HG03097 (cell line): ENCODE results near the gene COA7.

ENCODE experiments used
- ATAC-seq: cut with Tn5 transposase; IDR thresholded peaks from one replicate; pipeline ENCODE4 v1.9.1; 2021; ENCODE audit not compliant: unreplicated experiment, low FRiP score

COA7 gene

DNA sequence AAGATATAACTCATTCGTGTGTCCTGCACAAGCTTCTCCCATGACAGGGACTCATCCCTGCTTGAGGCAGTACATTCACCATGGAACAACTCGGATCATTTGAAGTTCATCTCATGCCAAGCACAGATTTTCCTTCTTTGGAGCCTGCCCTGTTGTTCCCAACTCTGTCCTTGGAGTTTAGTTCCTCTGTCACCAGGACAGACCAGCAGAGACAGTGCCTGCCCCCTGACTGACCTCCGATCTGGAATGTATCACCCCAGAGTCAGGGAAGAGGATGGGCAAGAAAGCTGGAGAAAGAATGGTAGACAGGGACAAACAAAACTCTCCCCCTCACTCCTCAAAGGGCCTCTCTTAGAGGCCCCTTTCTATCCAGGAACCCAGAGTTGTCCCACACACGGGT, 60.2 kb downstream of the COA7 start:
- ATAC-seq = no peak

- peak; percentile 65 for ATAC-seq
Measured at GRCh38 chr1:52636721-52637695, 61.1 kb downstream of the COA7 start.

GRCh38 chr1:52635321-52636089, 62.6 kb downstream of the COA7 start:
- ATAC-seq = no peak
